ENCODE results near the gene FRMD3. TPM values are rescaled to one million over a fixed set of nuclear protein-coding genes. Genes with fewer than 3 reads are reported as not detected.

The FRMD3 gene
- total RNA-seq, 1 experiment from 2014 or later, result 0.55 TPM

GRCh38 chr9:83440641-83441040 lies 97.6 kb downstream of the FRMD3 start:
- no peaks in the 10 kb centered on the region for H3K23me2 ChIP-seq (ENCODE audit: insufficient read length, low read depth, low read length, poor library complexity, severe bottlenecking)
- no peak overlapping the region for H3K27ac ChIP-seq (ENCODE audit: insufficient read length, low read depth, low read length)
- H3T11ph ChIP-seq (ENCODE audit: low read length), result no peak overlapping the region
- Mint-ChIP-seq H3K27ac (no peak overlapping the region), H3K4me1 (no peaks in the 10 kb centered on the region), H3K27me3 (ENCODE audit: low read depth) (no peaks in the 10 kb centered on the region), H3K4me3 (no peak overlapping the region), H3K36me3 (ENCODE audit: insufficient read depth in 1 of 3, low read depth in 3 of 3) (no peaks in the 10 kb centered on the region; a peak in 1 of 7 replicates), H3K9me3 (no peaks in the 10 kb centered on the region)
- H3K56ac ChIP-seq (ENCODE audit: insufficient read length, low read depth, low read length), result no peak overlapping the region
- H3K4ac ChIP-seq (ENCODE audit: low read depth, low read length), result no peak overlapping the region
- H3K23ac ChIP-seq (ENCODE audit: insufficient read length, low read depth, low read length), result no peak overlapping the region
- H2BK5ac ChIP-seq (ENCODE audit: insufficient read length, low read length), result no peak overlapping the region
- H3K18ac ChIP-seq (ENCODE audit: insufficient read length, low read depth, low read length), result no peak overlapping the region
- no peak overlapping the region for H2AFZ ChIP-seq (ENCODE audit: low read length)
- no peak overlapping the region for H3K4me2 ChIP-seq (ENCODE audit: insufficient read depth, insufficient read length, low read length)
- H3K4me1 ChIP-seq (ENCODE audit: insufficient read depth, low read length), result no peaks in the 10 kb centered on the region
- H3K9me3 ChIP-seq (ENCODE audit: control insufficient read depth, low read depth, low read length), result no peaks in the 10 kb centered on the region
- no peaks in the 10 kb centered on the region for H3K79me1 ChIP-seq (ENCODE audit: insufficient read depth, low read depth, low read length, poor library complexity, severe bottlenecking)
- H3K79me2 ChIP-seq (ENCODE audit: insufficient read depth, low read length), result no peaks in the 10 kb centered on the region
- DNase-seq, result no peak
- no peak overlapping the region for H2BK15ac ChIP-seq (ENCODE audit: low read depth, low read length)
- no peak overlapping the region for H2BK120ac ChIP-seq (ENCODE audit: low read depth, low read length, poor library complexity, severe bottlenecking)
- H4K20me1 ChIP-seq (ENCODE audit: control insufficient read depth, insufficient read depth, insufficient read length), result no peaks in the 10 kb centered on the region
- H3K14ac ChIP-seq (ENCODE audit: insufficient read depth, low read length), result no peak overlapping the region
- no CpG with 5 or more reads among the region's 5 CpGs for WGBS (ENCODE audit: extremely low coverage, insufficient read length, low lambda C conversion rate)
- H2BK12ac ChIP-seq (ENCODE audit: insufficient read length, low read depth, low read length), result no peak overlapping the region
- H4K8ac ChIP-seq (replicated peaks; ENCODE audit: insufficient read length, low read depth, low read length), result no peak overlapping the region
- H4K5ac ChIP-seq (ENCODE audit: insufficient read length, low read depth, low read length), result no peak overlapping the region
- no peak overlapping the region for H2AK5ac ChIP-seq (ENCODE audit: insufficient read length, low read length)
- H3K9ac ChIP-seq (ENCODE audit: extremely low read depth, insufficient read length, low read length), result no peak overlapping the region
- no peak overlapping the region for H4K91ac ChIP-seq (ENCODE audit: insufficient read length, low read depth, low read length)
- H2BK20ac ChIP-seq (ENCODE audit: low read depth, low read length, poor library complexity, severe bottlenecking), result no peak overlapping the region
- H3K27me3 ChIP-seq (ENCODE audit: insufficient read depth, low read length), result no peaks in the 10 kb centered on the region
- no peak for TF ChIP-seq CTCF (conservative IDR thresholded peaks at IDR 0.05)

All from H9 (cell line).